GM19452 (cell line): ENCODE results near the gene TDRD10.

ENCODE experiments used
- ATAC-seq: cut with Tn5 transposase; IDR thresholded peaks from one replicate; pipeline ENCODE4 v1.9.1; 2021; ENCODE audit not compliant: unreplicated experiment

TDRD10 gene

GRCh38 chr1:154575951-154576566 lies 74.0 kb downstream of the TDRD10 start:
- no peak for ATAC-seq

GRCh38 chr1:154577346-154578057 lies 75.5 kb downstream of the TDRD10 start:
- no peak for ATAC-seq

GRCh38 chr1:154578058-154578418 lies 76.0 kb downstream of the TDRD10 start:
- ATAC-seq = no peak

- ATAC-seq = no peak
Measured at GRCh38 chr1:154579374-154579773, 77.4 kb downstream of the TDRD10 start.

GRCh38 chr1:154581766-154582165 lies 79.7 kb downstream of the TDRD10 start:
- no peak for ATAC-seq

GRCh38 chr1:154582885-154583284 lies 80.9 kb downstream of the TDRD10 start:
- no peak for ATAC-seq

GRCh38 chr1:154583773-154584172 lies 81.8 kb downstream of the TDRD10 start:
- ATAC-seq = no peak

GRCh38 chr1:154584267-154584994 lies 82.4 kb downstream of the TDRD10 start:
- ATAC-seq = no peak

- ATAC-seq = no peak
Measured at GRCh38 chr1:154586231-154586630, 84.2 kb downstream of the TDRD10 start.

GRCh38 chr1:154586641-154587040 lies 84.6 kb downstream of the TDRD10 start:
- ATAC-seq = no peak

- no peak for ATAC-seq
Measured at GRCh38 chr1:154589780-154590179, 87.8 kb downstream of the TDRD10 start.

GRCh38 chr1:154590756-154591155 lies 88.7 kb downstream of the TDRD10 start:
- ATAC-seq = no peak

- no peak for ATAC-seq
Measured at GRCh38 chr1:154591206-154591605, 89.2 kb downstream of the TDRD10 start.

GRCh38 chr1:154593390-154593789 lies 91.4 kb downstream of the TDRD10 start:
- no peak for ATAC-seq

GRCh38 chr1:154594811-154595210 lies 92.8 kb downstream of the TDRD10 start:
- no peak for ATAC-seq

- ATAC-seq = no peak
Measured at GRCh38 chr1:154595621-154596020, 93.6 kb downstream of the TDRD10 start.
